Common myeloid progenitor, CD34-positive (primary cell): ENCODE measurements around the gene CYP2A13.
A peak's percentile ranks its signal among the peaks of the same experiment; 100 is the strongest.
"Not testable (repeated sequence)": the region's sequence is repeated elsewhere in the genome, so short reads cannot be mapped to it uniquely, and the experiment has no call there.

Experiments used
- CTCF ChIA-PET: fragments of 350-600 bp; sonication (Branson Sonifier 250); formaldehyde crosslinking; loops from one replicate; lab custom pipeline; 2021; ENCODE audit warnings: antibody characterized with exemption; lab: Charles Lee
- POLR2A ChIA-PET: fragments of 350-600 bp; sonication (Branson Sonifier 250); formaldehyde crosslinking; loops from one replicate; lab custom pipeline; 2021; ENCODE audit warnings: antibody characterized with exemption; lab: Charles Lee
- DNase-seq, 3 donors: peaks; one replicate each; pipeline versions ENCODE4 v3.0.0 to v3.0.0-alpha.2; 2013
- H3K27ac ChIP-seq, 2 experiments: 1 replicate in 1 of 2; 2 replicates in 1 of 2; pipeline ENCODE4 v1.7.0; 2013; ENCODE audit warnings: inconsistent platforms in 2 of 2, low read length in 2 of 2, mild to moderate bottlenecking in 2 of 2, low read depth in 1 of 2, moderate library complexity in 1 of 2; ENCODE audit not compliant: severe bottlenecking in 2 of 2, insufficient read depth in 1 of 2, poor library complexity in 1 of 2
- H3K27me3 ChIP-seq, 5 experiments: replicated peaks in 2 of 5; 1 replicate in 3 of 5; 2 replicates in 2 of 5; pipeline versions ENCODE4 v1.6.1 to v1.7.0; 2013; ENCODE audit warnings: low read length in 4 of 5, mild to moderate bottlenecking in 2 of 5, moderate library complexity in 2 of 5, inconsistent platforms in 1 of 5; ENCODE audit not compliant: insufficient read depth in 5 of 5, control insufficient read depth in 4 of 5
- H3K36me3 ChIP-seq, 4 experiments: 1 replicate in 2 of 4; 2 replicates in 2 of 4; pipeline versions ENCODE4 v1.6.1 to v1.7.0; 2013; ENCODE audit warnings: low read length in 3 of 4, control low read depth in 1 of 4, mild to moderate bottlenecking in 1 of 4; ENCODE audit not compliant: control insufficient read depth in 4 of 4, insufficient read depth in 4 of 4
- H3K4me1 ChIP-seq, 4 experiments: 1 replicate in 3 of 4; 2 replicates in 1 of 4; pipeline versions ENCODE4 v1.6.1 to v1.7.1; 2013; ENCODE audit warnings: low read length in 3 of 4, mild to moderate bottlenecking in 3 of 4, control low read depth in 1 of 4, inconsistent platforms in 1 of 4, moderate library complexity in 1 of 4; ENCODE audit not compliant: control insufficient read depth in 4 of 4, insufficient read depth in 4 of 4; ENCODE audit errors: control extremely low read depth in 1 of 4
- H3K4me3 ChIP-seq, 7 experiments: 1 replicate in 4 of 7; 2 replicates in 3 of 7; pipeline versions ENCODE4 v1.5.1 to v1.7.0; 2013; ENCODE audit warnings: mild to moderate bottlenecking in 7 of 7, low read length in 6 of 7, moderate library complexity in 6 of 7, inconsistent platforms in 2 of 7, low read depth in 2 of 7, control low read depth in 1 of 7; ENCODE audit not compliant: insufficient read depth in 4 of 7, control insufficient read depth in 1 of 7; ENCODE audit errors: extremely low read depth in 1 of 7
- H3K9me3 ChIP-seq, 5 experiments: 1 replicate in 4 of 5; 2 replicates in 1 of 5; pipeline versions ENCODE4 v1.6.1 to v1.7.1; 2013; ENCODE audit warnings: low read length in 4 of 5, mild to moderate bottlenecking in 2 of 5, inconsistent platforms in 1 of 5, low read depth in 1 of 5, moderate library complexity in 1 of 5; ENCODE audit not compliant: control insufficient read depth in 4 of 5, insufficient read depth in 2 of 5; ENCODE audit errors: control extremely low read depth in 1 of 5
- WGBS: methylation state at CpG from one replicate; pipeline ENCODE4 v1.1.5; 2013; ENCODE audit not compliant: insufficient coverage; 5-methylcytosine and 5-hydroxymethylcytosine counted together

Gene CYP2A13

GRCh38 chr19:41127801-41128300 lies 39.6 kb downstream of the CYP2A13 start:
- POLR2A ChIA-PET, H3K27ac ChIP-seq, H3K4me1 ChIP-seq, H3K36me3 ChIP-seq, H3K9me3 ChIP-seq: not testable (repeated sequence)
- CTCF ChIA-PET: interaction anchor here (1.2 to 2.1 kb wide), 2 partner anchors 10 to 15 kb away, joined by 5 to 8 read pairs; no protein-coding TSS in a partner anchor
- H3K4me3 ChIP-seq: peak overlapping the region in 1 of 7 experiments; percentile 57
- H3K27me3 ChIP-seq: peaks cover 0 to 11% (median 3%) of the 10 kb centered on the region in 5 experiments
- peak; percentile 58 to 90 (median 88) for DNase-seq
- WGBS: 0% methylated on average over 10 of the region's 29 CpGs

- H3K9me3 ChIP-seq: no peaks in the 10 kb centered on the region
- no peak overlapping the region for H3K27ac ChIP-seq
- DNase-seq: no peak
- POLR2A ChIA-PET: no interaction called here
- no peak overlapping the region for H3K4me3 ChIP-seq
- WGBS: 72% methylated on average over 5 of the region's 6 CpGs
- CTCF ChIA-PET: no interaction called here
- H3K4me1 ChIP-seq: peaks cover 0 to 5% (median 0%) of the 10 kb centered on the region in 4 experiments
- no peaks in the 10 kb centered on the region for H3K36me3 ChIP-seq
- H3K27me3 ChIP-seq: peaks cover 0 to 12% (median 3%) of the 10 kb centered on the region in 5 experiments
These were observed 40.4 kb downstream of the CYP2A13 start for GRCh38 chr19:41128692-41129091.

GRCh38 chr19:41131186-41131585 lies 42.9 kb downstream of the CYP2A13 start:
- no peak overlapping the region for H3K4me3 ChIP-seq
- H3K27ac ChIP-seq: no peak overlapping the region
- peaks cover 0 to 12% (median 3%) of the 10 kb centered on the region in 5 experiments for H3K27me3 ChIP-seq
- 92% methylated on average over 5 of the region's 5 CpGs for WGBS
- CTCF ChIA-PET: no interaction called here
- no peaks in the 10 kb centered on the region for H3K9me3 ChIP-seq
- H3K4me1 ChIP-seq: peaks cover 0 to 10% (median 4%) of the 10 kb centered on the region in 4 experiments
- POLR2A ChIA-PET: no interaction called here
- DNase-seq: no peak
- no peaks in the 10 kb centered on the region for H3K36me3 ChIP-seq

GRCh38 chr19:41133260-41133659 lies 45.0 kb downstream of the CYP2A13 start:
- Histone ChIP-seq H3K9me3 (no peaks in the 10 kb centered on the region), H3K4me1 (peaks cover 0 to 16% (median 13%) of the 10 kb centered on the region in 4 experiments), H3K27me3 (peaks cover 0 to 12% (median 3%) of the 10 kb centered on the region in 5 experiments), H3K27ac (no peak overlapping the region), H3K4me3 (no peak overlapping the region), H3K36me3 (no peaks in the 10 kb centered on the region)
- ChIA-PET POLR2A (no interaction called here), CTCF (no interaction called here)
- WGBS: no CpG with 5 or more reads among the region's 3 CpGs
- DNase-seq: no peak

- H3K9me3 ChIP-seq: no peaks in the 10 kb centered on the region
These were observed 46.4 kb downstream of the CYP2A13 start for GRCh38 chr19:41134616-41135015.

DNA sequence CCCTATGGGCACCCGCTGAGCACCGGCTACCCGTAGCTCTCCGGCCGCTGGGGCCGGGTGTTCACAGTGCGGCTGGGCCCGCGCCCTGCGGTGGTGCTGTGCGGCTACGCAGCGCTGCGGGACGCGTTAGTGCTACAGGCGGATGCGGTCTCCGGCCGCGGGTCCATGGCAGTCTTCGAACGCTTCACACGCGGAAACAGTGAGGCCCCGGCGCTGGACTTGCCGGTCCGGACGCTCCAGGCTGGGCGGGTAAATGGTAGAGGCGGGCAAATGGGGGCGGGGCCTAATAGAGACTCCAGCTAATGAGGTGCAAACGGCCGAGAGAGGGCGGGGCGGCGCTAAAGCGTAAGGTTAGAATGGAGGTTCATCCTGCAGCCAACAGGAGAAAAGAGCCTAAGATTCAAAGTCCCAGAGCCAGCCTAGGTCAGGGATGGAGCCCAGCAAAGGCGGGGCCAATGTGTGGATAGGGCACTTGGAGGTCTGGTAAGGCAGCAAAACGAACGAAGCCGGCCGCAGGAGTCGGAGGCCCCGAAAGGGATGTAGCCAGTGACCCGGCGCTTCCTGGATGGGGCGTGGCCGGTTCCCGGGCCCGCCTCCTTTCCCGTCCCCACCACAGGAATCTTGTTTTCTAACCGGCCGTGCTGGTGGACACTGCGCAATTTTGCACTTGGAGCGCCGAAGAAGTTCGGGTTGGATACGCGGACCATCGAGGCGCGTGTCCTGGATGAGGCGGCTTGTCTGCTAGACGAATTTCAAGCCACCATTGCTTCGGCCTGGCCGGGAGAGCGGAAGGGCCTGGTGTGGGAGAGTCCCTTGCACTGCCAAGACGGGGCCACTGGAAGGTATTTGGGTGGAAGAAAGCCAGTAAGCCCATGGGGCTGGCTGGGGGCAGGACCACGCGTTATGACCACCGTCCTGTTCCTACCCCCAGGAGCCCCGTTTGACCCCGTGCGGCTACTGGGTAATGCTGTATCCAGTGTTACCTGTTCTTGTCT lies 47.4 kb downstream of the CYP2A13 start:
- WGBS: 14% methylated on average over 26 of the region's 76 CpGs
- CTCF ChIA-PET, H3K36me3 ChIP-seq, H3K27me3 ChIP-seq, H3K9me3 ChIP-seq, POLR2A ChIA-PET: not testable (repeated sequence)
- DNase-seq: peak; percentile 25 to 35 (median 32)
- Histone ChIP-seq H3K4me1 (peaks cover 0 to 16% (median 13%) of the 10 kb centered on the region in 4 experiments), H3K27ac (peak overlapping the region in 1 of 2 experiments; percentile 34), H3K4me3 (peak overlapping the region; percentile 39 to 82 (median 59))

More at GRCh38 chr19:41134616-41135015, 46.4 kb downstream of the CYP2A13 start:
- DNase-seq: no peak
- ChIA-PET CTCF (no interaction called here), POLR2A (no interaction called here)
- H3K27me3 ChIP-seq: peaks cover 0 to 6% (median 3%) of the 10 kb centered on the region in 5 experiments
- no peak overlapping the region for H3K4me3 ChIP-seq
- no peak overlapping the region for H3K27ac ChIP-seq
- H3K36me3 ChIP-seq: no peaks in the 10 kb centered on the region
- H3K4me1 ChIP-seq: peaks cover 0 to 16% (median 13%) of the 10 kb centered on the region in 4 experiments
- WGBS: no CpG with 5 or more reads among the region's 20 CpGs
